Activated naive CD4-positive, alpha-beta T cell treated with anti-CD3 and anti-CD28 coated beads, Interleukin-2, amount 50 U/mL, for 72 hours (primary cell): ENCODE measurements around the gene OOSP1. TPM values are rescaled to one million over a fixed set of nuclear protein-coding genes. Genes with fewer than 3 reads are reported as not detected.
"Not testable (repeated sequence)": the region's sequence is repeated elsewhere in the genome, so short reads cannot be mapped to it uniquely, and the experiment has no call there.

ENCODE experiments used
- ATAC-seq, 2 donors: fragments of 150-1000 bp; cut with Tn5 transposase; 2 replicates each; pipeline ENCODE4 v1.10.0; 2021; ENCODE audit warnings: mild to moderate bottlenecking in 2 of 2, moderate library complexity in 2 of 2
- DNase-seq, 2 donors: peaks; one replicate each; pipeline ENCODE4 v3.0.0; 2021 to 2022; ENCODE audit warnings: low spot score in 2 of 2
- H3K27ac Mint-ChIP-seq, 2 donors: one replicate each; pipeline ENCODE4 v1.8.0; 2022; ENCODE audit warnings: mild to moderate bottlenecking in 2 of 2, mixed read lengths in 2 of 2
- H3K36me3 Mint-ChIP-seq, 2 donors: one replicate each; pipeline ENCODE4 v1.8.0; 2022; ENCODE audit warnings: mixed read lengths in 2 of 2
- H3K9me3 Mint-ChIP-seq, 2 donors: one replicate each; pipeline ENCODE4 v1.8.0; 2022; ENCODE audit warnings: mixed read lengths in 2 of 2
- total RNA-seq, 2 donors: library from RNA; stranded (reverse); gene quantifications; one replicate each; pipeline ENCODE4 v1.2.3, GENCODE V29; 2022

OOSP1 gene
- total RNA-seq, 2 donors from 2014 or later, result not detected

GRCh38 chr11:59944720-59945119, 6.5 kb downstream of the OOSP1 start:
- no peak for DNase-seq
- no peak for ATAC-seq
- no peaks in the 10 kb centered on the region for H3K36me3 Mint-ChIP-seq
- no peaks in the 10 kb centered on the region for H3K9me3 Mint-ChIP-seq
- no peak overlapping the region for H3K27ac Mint-ChIP-seq

- DNase-seq (no peak), ATAC-seq (no peak)
- Mint-ChIP-seq H3K36me3 (no peaks in the 10 kb centered on the region), H3K27ac (no peak overlapping the region), H3K9me3 (no peaks in the 10 kb centered on the region)
These were observed 15.4 kb downstream of the OOSP1 start for GRCh38 chr11:59953463-59954218.

DNA sequence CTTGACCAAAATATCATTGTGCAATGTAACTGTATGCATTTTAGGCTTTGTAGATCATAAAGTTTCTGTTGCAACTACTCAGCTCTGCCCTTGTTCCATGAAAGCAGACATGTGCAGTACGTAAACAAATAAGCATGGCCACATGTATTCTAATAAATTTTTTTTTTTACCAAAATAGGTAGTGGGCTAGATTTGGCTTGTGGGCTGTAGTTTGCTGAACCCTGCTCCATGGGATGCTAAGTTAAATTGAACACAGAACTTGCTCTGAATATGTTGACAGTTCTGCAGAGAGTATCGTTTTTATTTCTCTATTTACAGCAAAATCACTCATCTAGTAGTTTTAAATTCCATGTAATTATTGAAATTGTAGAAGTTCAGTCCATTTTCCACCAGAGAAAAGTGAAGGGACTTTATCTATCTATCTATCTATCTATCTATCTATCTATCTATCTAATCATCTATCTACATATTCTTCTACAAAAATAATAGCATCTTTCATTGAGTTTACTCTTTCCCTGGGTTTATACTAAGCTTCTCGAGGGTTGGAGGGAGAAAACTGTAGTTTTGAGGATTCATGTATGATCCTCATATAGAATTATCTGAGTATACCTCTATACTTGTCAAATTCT, 16.1 kb downstream of the OOSP1 start:
- DNase-seq, result no peak
- H3K36me3 Mint-ChIP-seq, result no peaks in the 10 kb centered on the region
- H3K9me3 Mint-ChIP-seq, result no peaks in the 10 kb centered on the region

GRCh38 chr11:59957094-59957493, 18.9 kb downstream of the OOSP1 start:
- DNase-seq (no peak), ATAC-seq (no peak)
- Mint-ChIP-seq H3K27ac (no peak overlapping the region), H3K9me3 (no peaks in the 10 kb centered on the region), H3K36me3 (no peaks in the 10 kb centered on the region)

More for the DNA sequence above, 16.1 kb downstream of the OOSP1 start:
- ATAC-seq, result no peak
- H3K27ac Mint-ChIP-seq, result no peak overlapping the region

- H3K36me3 Mint-ChIP-seq, result no peaks in the 10 kb centered on the region
- ATAC-seq (no peak), DNase-seq (no peak)
- no peak overlapping the region for H3K27ac Mint-ChIP-seq
- H3K9me3 Mint-ChIP-seq, result no peaks in the 10 kb centered on the region
These were observed 22.5 kb downstream of the OOSP1 start for GRCh38 chr11:59960502-59961381.

- DNase-seq, result no peak
- no peaks in the 10 kb centered on the region for H3K36me3 Mint-ChIP-seq
- H3K27ac Mint-ChIP-seq, result no peak overlapping the region
- H3K9me3 Mint-ChIP-seq, result no peaks in the 10 kb centered on the region
- ATAC-seq, result no peak
These were observed 23.9 kb downstream of the OOSP1 start for GRCh38 chr11:59962107-59962482.

- Mint-ChIP-seq H3K9me3 (no peaks in the 10 kb centered on the region), H3K36me3 (no peaks in the 10 kb centered on the region), H3K27ac (no peak within 1 kb of the TSS)
- ATAC-seq (no peak), DNase-seq (no peak)
These were observed 25.5 kb downstream of the OOSP1 start, which contains the start of gene OOSP4A for GRCh38 chr11:59963733-59964132. OOSP4A (plus strand) TSS chr11:59964033; CDS start chr11:59964033, 0 bp downstream.

GRCh38 chr11:59965424-59965823, 27.2 kb downstream of the OOSP1 start:
- DNase-seq, result no peak
- H3K9me3 Mint-ChIP-seq, result no peaks in the 10 kb centered on the region
- no peaks in the 10 kb centered on the region for H3K36me3 Mint-ChIP-seq

GRCh38 chr11:59966201-59966600, 28.0 kb downstream of the OOSP1 start:
- no peaks in the 10 kb centered on the region for H3K9me3 Mint-ChIP-seq
- H3K36me3 Mint-ChIP-seq, result no peaks in the 10 kb centered on the region
- DNase-seq (no peak), ATAC-seq (no peak)
- no peak overlapping the region for H3K27ac Mint-ChIP-seq

More at GRCh38 chr11:59965424-59965823, 27.2 kb downstream of the OOSP1 start:
- no peak for ATAC-seq
- H3K27ac Mint-ChIP-seq, result no peak overlapping the region

DNA sequence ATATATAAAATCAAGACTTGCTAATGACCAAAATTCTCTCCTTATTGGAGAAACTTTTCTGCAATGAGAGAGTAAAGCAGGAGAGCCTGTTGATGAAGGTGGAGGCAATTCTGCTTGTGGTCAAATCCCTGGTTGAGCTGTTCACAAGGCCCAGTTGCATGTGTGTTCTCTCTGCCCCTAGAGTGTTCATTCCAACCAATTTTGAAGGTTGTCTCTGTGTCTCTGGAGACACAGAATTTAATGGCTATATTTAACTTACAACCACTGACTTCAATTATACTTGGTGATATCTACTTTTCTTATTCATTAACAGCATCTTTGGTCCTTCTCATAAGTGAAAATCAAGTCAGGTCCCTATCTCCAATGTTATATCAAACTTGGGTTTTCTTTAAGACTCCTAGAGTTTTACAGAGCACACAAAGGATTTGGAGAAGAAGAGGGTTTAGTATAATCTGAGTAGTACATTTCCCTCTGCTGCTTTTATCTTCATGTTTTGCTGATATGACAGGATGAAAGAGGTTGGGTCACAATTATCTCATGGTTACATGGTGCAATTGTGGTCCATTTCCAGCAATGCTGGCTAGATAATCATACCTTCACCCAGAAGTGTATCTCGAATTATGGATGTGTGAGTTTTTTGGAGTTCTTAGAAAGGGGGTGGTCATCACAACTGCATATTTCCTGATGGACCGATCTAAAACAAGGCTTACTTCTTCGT, 29.6 kb downstream of the OOSP1 start:
- DNase-seq, result no peak
- ATAC-seq, result no peak
- no peak overlapping the region for H3K27ac Mint-ChIP-seq
- H3K36me3 Mint-ChIP-seq, result no peaks in the 10 kb centered on the region
- H3K9me3 Mint-ChIP-seq, result no peaks in the 10 kb centered on the region

- Mint-ChIP-seq H3K9me3 (no peaks in the 10 kb centered on the region), H3K36me3 (no peaks in the 10 kb centered on the region), H3K27ac (no peak overlapping the region)
- no peak for DNase-seq
- ATAC-seq, result no peak
These were observed 30.2 kb downstream of the OOSP1 start for GRCh38 chr11:59968395-59968783.

GRCh38 chr11:59973097-59973496, 34.9 kb downstream of the OOSP1 start:
- Mint-ChIP-seq H3K9me3 (no peaks in the 10 kb centered on the region), H3K36me3 (no peaks in the 10 kb centered on the region), H3K27ac (no peak overlapping the region)
- DNase-seq (no peak), ATAC-seq (no peak)

DNA sequence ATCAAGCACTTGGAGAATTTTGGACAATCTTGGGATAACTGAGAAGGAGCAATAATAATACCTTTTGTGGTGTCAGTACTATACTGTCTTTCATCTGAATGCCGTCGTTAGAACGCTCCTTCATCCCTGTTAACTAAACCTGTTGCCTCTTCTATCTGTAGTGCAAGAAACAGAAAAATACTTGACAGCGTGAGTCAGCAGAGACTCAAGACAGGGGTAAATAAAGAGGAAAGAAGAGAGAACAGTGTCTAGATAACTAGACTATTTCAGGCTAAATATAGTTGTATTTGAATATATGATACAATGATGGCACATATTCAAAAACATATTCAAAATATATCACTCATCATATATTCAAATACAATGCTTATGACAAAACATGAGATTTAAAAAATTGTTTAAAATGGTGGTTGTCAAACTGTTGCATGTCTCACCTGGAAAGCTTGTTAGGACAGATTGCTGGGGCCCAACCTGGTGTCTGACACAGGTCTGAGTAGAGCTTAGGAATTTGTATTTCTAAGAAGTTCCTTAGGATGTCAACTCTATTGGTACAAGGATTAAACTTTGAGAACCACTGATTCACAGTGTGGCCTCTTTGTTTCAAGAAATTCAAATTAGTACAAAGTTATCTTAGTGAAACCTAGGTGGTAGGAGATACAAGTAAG, 43.0 kb downstream of the OOSP1 start:
- no peak for ATAC-seq

DNA sequence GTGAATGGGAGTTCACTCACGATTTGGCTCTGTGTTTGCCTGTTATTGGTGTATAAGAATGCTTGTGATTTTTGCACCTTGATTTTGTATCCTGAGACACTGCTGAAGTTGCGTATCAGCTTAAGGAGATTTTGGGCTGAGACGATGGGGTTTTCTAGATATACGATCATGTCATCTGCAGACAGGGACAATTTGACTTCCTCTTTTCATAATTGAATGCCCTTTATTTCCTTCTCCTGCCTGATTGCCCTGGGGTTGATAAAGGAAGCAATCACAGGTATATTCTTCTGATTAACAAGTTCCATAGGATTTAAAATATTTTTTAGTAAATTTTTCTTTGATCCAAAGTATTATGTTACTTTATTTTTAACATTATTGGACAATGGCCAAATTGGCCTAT, 43.8 kb downstream of the OOSP1 start:
- DNase-seq, H3K36me3 Mint-ChIP-seq, H3K27ac Mint-ChIP-seq, ATAC-seq, H3K9me3 Mint-ChIP-seq: not testable (repeated sequence)

More for the DNA sequence above, 43.0 kb downstream of the OOSP1 start:
- Mint-ChIP-seq H3K36me3 (no peaks in the 10 kb centered on the region), H3K27ac (no peak overlapping the region), H3K9me3 (no peaks in the 10 kb centered on the region)
- DNase-seq, result no peak

DNA sequence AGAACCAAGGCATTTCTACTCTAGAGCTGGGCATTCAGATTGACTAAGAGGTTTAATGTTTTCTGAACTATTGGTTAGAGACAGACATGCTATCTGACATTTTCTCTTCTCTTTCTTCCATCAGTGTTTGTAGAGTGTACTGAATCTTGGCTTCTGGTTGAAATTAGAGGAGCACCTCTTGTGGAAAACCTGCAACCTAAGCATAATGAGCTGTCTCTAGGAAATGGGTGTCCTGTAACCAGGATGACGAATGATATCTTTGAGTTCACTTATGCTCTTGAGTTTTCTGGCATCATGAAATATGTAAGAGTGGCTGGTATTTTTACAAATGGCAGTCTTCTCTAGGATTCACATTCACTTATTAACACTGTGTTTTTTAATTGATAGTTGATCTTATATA, 45.0 kb downstream of the OOSP1 start:
- ATAC-seq, result no peak
- Mint-ChIP-seq H3K9me3 (no peaks in the 10 kb centered on the region), H3K27ac (no peak overlapping the region), H3K36me3 (no peaks in the 10 kb centered on the region)
- no peak for DNase-seq

DNA sequence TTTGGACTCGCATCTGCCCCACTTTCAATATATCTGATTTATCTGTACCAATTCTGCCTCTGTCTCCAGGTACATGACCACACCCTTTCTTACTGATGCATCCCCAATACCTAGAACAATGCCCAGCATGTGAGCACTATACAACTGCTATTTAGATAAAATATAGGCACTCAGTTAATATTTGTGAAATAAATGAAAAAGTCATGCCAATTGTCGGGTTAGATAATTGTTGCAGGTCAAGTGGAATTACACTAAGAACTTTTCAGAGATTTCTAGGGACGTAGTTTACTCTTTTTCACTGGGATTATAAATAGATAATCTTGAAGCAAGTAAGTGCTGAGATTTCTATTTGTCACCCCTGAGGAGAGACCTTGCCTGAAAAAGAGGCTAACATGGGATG, 46.1 kb downstream of the OOSP1 start:
- H3K9me3 Mint-ChIP-seq, result peaks cover 6 to 7% of the 10 kb centered on the region in 2 donors
- ATAC-seq (no peak), DNase-seq (no peak)
- no peak overlapping the region for H3K27ac Mint-ChIP-seq
- peaks cover 0 to 4% of the 10 kb centered on the region in 2 donors for H3K36me3 Mint-ChIP-seq
